ENCODE measurements around the gene FBXO2. TPM values are rescaled to one million over a fixed set of nuclear protein-coding genes. Genes with fewer than 3 reads are reported as not detected.

FBXO2 gene
- total and polyA plus RNA-seq, 10 of the 15 experiments (the other 5 are each of a cell fraction or from before 2014, with no cell fraction given): 0.06 to 0.41 (median 0.18) TPM; not detected in 4

DNA sequence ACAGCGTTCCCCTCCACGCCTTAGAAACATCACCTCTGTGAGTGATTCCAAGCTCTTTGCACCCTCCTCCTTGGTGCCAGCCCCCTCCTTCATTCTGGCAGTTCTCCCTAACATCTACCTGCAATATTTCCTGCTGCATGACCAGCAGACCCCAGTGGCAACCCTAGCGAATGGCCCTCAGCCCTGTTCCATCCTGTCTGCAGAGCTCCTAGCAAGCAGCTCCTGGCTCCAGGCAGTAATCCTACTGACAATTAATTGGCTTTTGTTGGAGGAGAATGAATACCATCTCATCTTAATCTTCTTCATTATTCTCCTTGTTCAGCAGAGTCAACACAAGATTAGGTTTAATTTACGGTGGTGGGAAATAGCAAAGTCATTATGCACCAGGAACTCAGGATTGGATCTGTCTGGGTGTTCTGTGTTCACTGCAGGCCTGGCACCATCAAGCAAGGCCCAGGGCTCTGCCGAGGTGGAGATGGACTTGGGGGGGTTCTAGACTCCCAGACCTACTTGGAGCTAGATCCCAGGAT is 12.4 kb downstream of the FBXO2 start:
- intact Hi-C loops (cut with micrococcal nuclease; ENCODE audit: unreplicated experiment) (loop anchor here (1.0 to 5.0 kb wide), 4 partner anchors 165 to 401 kb away; partner anchors contain the start of gene DISP3), in situ Hi-C loops (cut with MboI) (loop anchor here (5.0 kb wide), 3 partner anchors 320 to 605 kb away; no protein-coding TSS in a partner anchor)
- TF ChIP-seq YBX1 (IDR thresholded peaks at IDR 0.05): no peak
- TF ChIP-seq CREM (IDR thresholded peaks at IDR 0.05; ENCODE audit: low read depth): no peak
- TF ChIP-seq SPI1 (IDR thresholded peaks at IDR 0.05; ENCODE audit: borderline replicate concordance, insufficient read depth, low read depth, low read length): no peak
- no peak for TF ChIP-seq NR2F1 (conservative IDR thresholded peaks at IDR 0.05)
- no peak for TF ChIP-seq PAX8 (IDR thresholded peaks at IDR 0.05)
- TF ChIP-seq HDGF (IDR thresholded peaks at IDR 0.05): no peak
- TF ChIP-seq ASH2L (IDR thresholded peaks at IDR 0.05; ENCODE audit: borderline replicate concordance, low read depth): no peak
- TF ChIP-seq GATAD2B (conservative IDR thresholded peaks at IDR 0.05; ENCODE audit: low read depth): no peak
- no peak for TF ChIP-seq YY1 (IDR thresholded peaks at IDR 0.05; ENCODE audit: low read depth, low read length)
- no peak for TF ChIP-seq CHD2 (IDR thresholded peaks at IDR 0.05; ENCODE audit: borderline replicate concordance, low read depth, low read length)
- no peak for TF ChIP-seq MTA3 (IDR thresholded peaks at IDR 0.05; ENCODE audit: borderline replicate concordance, low read length)
- TF ChIP-seq IRF4 (IDR thresholded peaks at IDR 0.05; ENCODE audit: low read depth, low read length): no peak
- H3K27ac ChIP-seq (ENCODE audit: control insufficient read depth, insufficient read depth): no peak overlapping the region
- H3K4me2 ChIP-seq (ENCODE audit: control insufficient read depth, insufficient read depth): no peak overlapping the region
- FAIRE-seq (no peak), DNase-seq (ENCODE audit: low read depth, low spot score) (no peak), ATAC-seq (no peak)
- H3K9me3 ChIP-seq (replicated peaks; ENCODE audit: control insufficient read depth, insufficient read depth, low read length): no peaks in the 10 kb centered on the region
- H2AFZ ChIP-seq (ENCODE audit: control insufficient read depth, low read depth, low read length): no peak overlapping the region
- H4K20me1 ChIP-seq (ENCODE audit: control insufficient read depth, insufficient read depth): no peaks in the 10 kb centered on the region
- no TSS peak for BruUV-seq (replicated peaks)
- no peaks in the 10 kb centered on the region for H3K79me2 ChIP-seq (ENCODE audit: control insufficient read depth, insufficient read depth, low read length)
- RAD21 ChIA-PET (ENCODE audit: unreplicated experiment): interaction anchor here (1.0 to 6.7 kb wide), 5 partner anchors 78 to 605 kb away, joined by 3 to 91 read pairs (median 11); no protein-coding TSS in a partner anchor
- no peaks in the 10 kb centered on the region for H3K36me3 ChIP-seq (ENCODE audit: control insufficient read depth in 2 of 2, insufficient read depth in 2 of 2, low read length in 1 of 2)
- CTCF ChIA-PET: interaction anchor here (0.6 to 5.9 kb wide), 20 partner anchors 13 to 621 kb away, joined by 3 to 132 read pairs (median 3); partner anchors contain the start of gene DISP3
- H3K4me1 ChIP-seq (ENCODE audit: control insufficient read depth, insufficient read depth, low read length): no peaks in the 10 kb centered on the region
- 3% methylated on average over 5 of the region's 5 CpGs for WGBS (ENCODE audit: insufficient coverage, insufficient replicate concordance, low lambda C conversion rate, missing lambda C conversion rate)
- H3K27me3 ChIP-seq (replicated peaks in 1 of 2; ENCODE audit: control insufficient read depth in 2 of 2, insufficient read depth in 2 of 2, low read length in 1 of 2): no peaks in the 10 kb centered on the region; a peak in 1 of 4 replicates
- H3K4me3 ChIP-seq: no peak overlapping the region
- H3K9ac ChIP-seq (ENCODE audit: control insufficient read depth, insufficient read depth, low read length): no peak overlapping the region
- POLR2A ChIA-PET: no interaction called here
- SMC1A ChIA-PET (ENCODE audit: uncharacterized antibody, unreplicated experiment): interaction anchor here (0.9 to 6.3 kb wide), 4 partner anchors 349 to 605 kb away, joined by 3 to 57 read pairs (median 3); no protein-coding TSS in a partner anchor

Measured in GM12878 (cell line).